A673 (cell line): ENCODE results near the gene MEGF8. TPM values are rescaled to one million over a fixed set of nuclear protein-coding genes. Genes with fewer than 3 reads are reported as not detected.

ENCODE experiments used
- BruUV-seq: library from RNA; stranded (reverse); fragments of 400-500 nt; replicated peaks from 2 replicates; lab custom pipeline; 2021; lab: Mats Ljungman, UMichigan
- CTCF ChIA-PET: fragments of 300-600 bp; sonication (Branson Sonifier 250); formaldehyde crosslinking; loops from one replicate; lab custom pipeline; 2022; ENCODE audit warnings: antibody characterized with exemption; lab: Charles Lee
- POLR2A ChIA-PET: fragments of 300-600 bp; sonication (Branson Sonifier 250); formaldehyde crosslinking; loops from one replicate; lab custom pipeline; 2022; ENCODE audit warnings: antibody characterized with exemption; ENCODE audit not compliant: low non-redundant PET; lab: Charles Lee
- DNase-seq: peaks from one replicate; pipeline ENCODE4 v3.0.0-alpha.2; 2015; ENCODE audit warnings: low spot score
- H3K27ac ChIP-seq: fragments of 200-600 bp; sonication (generic); 2 replicates; pipeline ENCODE4 v1.5.1; 2016; ENCODE audit warnings: mixed run types, low read depth, mild to moderate bottlenecking, mixed read lengths, antibody characterized with exemption, low read length; ENCODE audit not compliant: poor library complexity, severe bottlenecking
- H3K27me3 ChIP-seq: fragments of 200-600 bp; sonication (generic); replicated peaks from 2 replicates; pipeline ENCODE4 v1.6.1; 2017; ENCODE audit warnings: mixed run types, low read depth, mild to moderate bottlenecking, mixed read lengths, antibody characterized with exemption, low read length; ENCODE audit not compliant: insufficient read depth, poor library complexity
- H3K36me3 ChIP-seq: fragments of 200-600 bp; sonication (generic); 2 replicates; pipeline ENCODE4 v1.6.1; 2016; ENCODE audit warnings: mixed run types, mild to moderate bottlenecking, mixed read lengths, antibody characterized with exemption, low read length; ENCODE audit not compliant: insufficient read depth, poor library complexity, severe bottlenecking
- H3K4me1 ChIP-seq: fragments of 200-600 bp; sonication (generic); 2 replicates; pipeline ENCODE4 v1.6.1; 2017; ENCODE audit warnings: mixed run types, mild to moderate bottlenecking, mixed read lengths, antibody characterized with exemption, low read length; ENCODE audit not compliant: insufficient read depth, poor library complexity, severe bottlenecking
- H3K4me3 ChIP-seq: fragments of 200-600 bp; sonication (generic); 2 replicates; pipeline ENCODE4 v1.5.1; 2016; ENCODE audit warnings: low read depth, mixed run types, mild to moderate bottlenecking, mixed read lengths, low read length; ENCODE audit not compliant: poor library complexity, severe bottlenecking
- H3K9me3 ChIP-seq: fragments of 200-600 bp; sonication (generic); 2 replicates; pipeline ENCODE4 v1.6.1; 2016; ENCODE audit warnings: mixed run types, low read depth, mild to moderate bottlenecking, mixed read lengths, antibody characterized with exemption, low read length; ENCODE audit not compliant: poor library complexity, severe bottlenecking
- EZH2 ChIP-seq: fragments of 200-600 bp; sonication (generic); IDR thresholded peaks from 2 replicates; pipeline ENCODE4 v1.6.1; 2017; ENCODE audit warnings: borderline replicate concordance, low read depth, mild to moderate bottlenecking, mixed read lengths, antibody characterized with exemption, low read length; ENCODE audit not compliant: poor library complexity, severe bottlenecking
- intact Hi-C: fragments of 100-400 bp; cut with micrococcal nuclease; formaldehyde crosslinking; loops from one replicate; pipeline ENCODE4 v1.10.0; 2022; ENCODE audit not compliant: unreplicated experiment
- total RNA-seq: library from RNA; stranded (reverse); gene quantifications from 2 replicates; pipeline ENCODE4 v1.2.3, GENCODE V29; 2021
- TF ChIP-seq, protein P1 (sequence below): fragments of 300-800, 200-600 bp; sonication (generic); conservative IDR thresholded peaks from 2 replicates; pipeline ENCODE4 v1.5.1; 2017; ENCODE audit warnings: low read depth, mild to moderate bottlenecking, antibody characterized with exemption, low read length, moderate library complexity, mixed read lengths

MEGF8 gene
- total RNA-seq, 1 experiment from 2014 or later, result 28.5 TPM

GRCh38 chr19:42396381-42397262 lies 71.2 kb downstream of the MEGF8 start:
- intact Hi-C loops, result no loop called here
- ChIA-PET CTCF (interaction anchor here (0.6 to 1.0 kb wide), 2 partner anchors 13 to 42 kb away, joined by 3 to 6 read pairs; no protein-coding TSS in a partner anchor), POLR2A (no interaction called here)

DNA sequence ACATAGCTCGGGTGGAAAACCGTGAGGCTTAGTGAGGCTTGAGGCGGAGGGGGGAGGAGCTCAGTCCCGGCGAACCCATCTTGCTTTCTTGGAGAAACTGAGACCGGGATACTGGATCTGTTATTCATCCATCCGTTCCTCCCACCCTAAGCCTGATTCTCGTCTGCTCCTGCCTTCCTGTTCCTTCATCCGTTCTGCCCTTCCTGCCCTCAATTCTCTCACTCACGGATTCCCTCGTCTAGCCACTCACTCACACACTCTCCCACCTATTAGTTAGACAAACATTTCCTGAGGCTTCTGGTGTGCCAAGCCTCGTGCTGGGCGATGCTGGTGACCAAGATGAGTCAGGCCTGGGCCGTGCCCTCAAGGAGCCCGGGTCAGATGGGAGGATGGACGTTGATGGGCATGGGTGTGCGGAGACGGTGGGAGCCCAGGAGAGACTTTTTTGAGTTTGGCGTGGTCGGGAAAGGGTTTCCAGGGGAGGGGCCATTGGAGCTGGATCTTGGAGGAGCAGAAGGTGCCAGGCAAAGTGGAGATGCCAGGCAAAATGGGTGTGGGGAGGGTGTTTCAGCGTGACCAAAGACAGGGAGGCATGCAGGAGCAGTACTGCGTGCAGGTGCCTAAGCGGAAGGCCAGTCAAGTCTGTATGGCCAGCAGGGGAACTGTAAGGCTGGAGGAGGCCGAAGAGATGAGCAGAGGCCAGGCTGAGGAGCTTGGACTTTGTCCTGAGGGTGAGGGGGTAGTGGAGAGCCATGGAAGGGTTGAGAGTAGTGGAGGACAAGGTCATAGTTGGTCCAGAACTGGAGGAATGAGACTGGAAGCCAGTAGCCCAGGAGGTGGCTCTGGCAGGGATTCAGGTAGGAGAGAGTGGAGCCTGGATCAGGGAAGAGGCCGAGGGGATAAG lies 72.1 kb downstream of the MEGF8 start:
- H3K4me3 ChIP-seq, result peak overlapping the region; percentile 56
- H3K9me3 ChIP-seq, result no peaks in the 10 kb centered on the region
- CTCF ChIA-PET, result interaction anchor here (0.6 to 1.0 kb wide), 2 partner anchors 14 to 41 kb away, joined by 3 to 6 read pairs; no protein-coding TSS in a partner anchor
- no peak for TF ChIP-seq EZH2
- TF ChIP-seq, protein P1, sequence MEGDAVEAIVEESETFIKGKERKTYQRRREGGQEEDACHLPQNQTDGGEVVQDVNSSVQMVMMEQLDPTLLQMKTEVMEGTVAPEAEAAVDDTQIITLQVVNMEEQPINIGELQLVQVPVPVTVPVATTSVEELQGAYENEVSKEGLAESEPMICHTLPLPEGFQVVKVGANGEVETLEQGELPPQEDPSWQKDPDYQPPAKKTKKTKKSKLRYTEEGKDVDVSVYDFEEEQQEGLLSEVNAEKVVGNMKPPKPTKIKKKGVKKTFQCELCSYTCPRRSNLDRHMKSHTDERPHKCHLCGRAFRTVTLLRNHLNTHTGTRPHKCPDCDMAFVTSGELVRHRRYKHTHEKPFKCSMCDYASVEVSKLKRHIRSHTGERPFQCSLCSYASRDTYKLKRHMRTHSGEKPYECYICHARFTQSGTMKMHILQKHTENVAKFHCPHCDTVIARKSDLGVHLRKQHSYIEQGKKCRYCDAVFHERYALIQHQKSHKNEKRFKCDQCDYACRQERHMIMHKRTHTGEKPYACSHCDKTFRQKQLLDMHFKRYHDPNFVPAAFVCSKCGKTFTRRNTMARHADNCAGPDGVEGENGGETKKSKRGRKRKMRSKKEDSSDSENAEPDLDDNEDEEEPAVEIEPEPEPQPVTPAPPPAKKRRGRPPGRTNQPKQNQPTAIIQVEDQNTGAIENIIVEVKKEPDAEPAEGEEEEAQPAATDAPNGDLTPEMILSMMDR, result no peak
- peaks cover 10% of the 10 kb centered on the region for H3K4me1 ChIP-seq
- H3K27ac ChIP-seq, result peak overlapping the region; percentile 81
- H3K27me3 ChIP-seq, result no peaks in the 10 kb centered on the region
- DNase-seq, result no peak
- POLR2A ChIA-PET, result no interaction called here
- BruUV-seq, result TSS peak; percentile 70
- intact Hi-C loops, result no loop called here
- no peaks in the 10 kb centered on the region for H3K36me3 ChIP-seq

More at GRCh38 chr19:42396381-42397262, 71.2 kb downstream of the MEGF8 start:
- Histone ChIP-seq H3K9me3 (no peaks in the 10 kb centered on the region), H3K27me3 (peaks cover 5% of the 10 kb centered on the region), H3K4me3 (peak overlapping the region; percentile 56), H3K27ac (peak overlapping the region; percentile 81), H3K4me1 (peaks cover 10% of the 10 kb centered on the region), H3K36me3 (no peaks in the 10 kb centered on the region)
- TF ChIP-seq, protein P1, result no peak
- TF ChIP-seq EZH2, result no peak
- peak; percentile 99 for DNase-seq
- TSS peak; percentile 98 for BruUV-seq

DNA sequence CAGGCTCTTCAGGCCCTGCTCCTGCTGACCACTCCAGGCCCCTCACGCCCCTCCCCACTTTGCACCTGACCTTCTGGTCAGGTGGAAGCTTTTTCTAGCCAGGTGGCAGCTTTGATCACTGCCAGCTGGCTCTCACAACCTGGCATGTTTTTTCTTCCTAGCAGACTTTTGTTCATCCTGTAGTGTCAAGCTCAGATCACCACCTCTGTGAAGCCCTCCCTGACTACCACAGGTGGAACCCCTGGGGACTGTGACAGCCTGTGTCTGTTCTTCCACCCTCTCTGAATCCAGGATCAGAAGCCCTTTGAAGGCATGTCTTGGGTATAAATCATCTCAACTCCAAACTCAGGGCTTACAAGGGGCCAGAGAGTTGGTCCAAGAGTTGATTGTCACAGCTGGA lies 75.0 kb downstream of the MEGF8 start:
- no peak overlapping the region for H3K27ac ChIP-seq
- intact Hi-C loops, result loop anchor here (5.0 kb wide), 1 partner anchor 293 kb away; no protein-coding TSS in a partner anchor
- H3K4me1 ChIP-seq, result peaks cover 10% of the 10 kb centered on the region
- TF ChIP-seq, protein P1, result no peak
- TF ChIP-seq EZH2, result no peak
- no peaks in the 10 kb centered on the region for H3K27me3 ChIP-seq
- H3K4me3 ChIP-seq, result no peak overlapping the region
- H3K9me3 ChIP-seq, result no peaks in the 10 kb centered on the region
- ChIA-PET CTCF (interaction anchor here (0.5 to 1.5 kb wide), 3 partner anchors 21 to 268 kb away, joined by 3 read pairs; no protein-coding TSS in a partner anchor), POLR2A (no interaction called here)
- H3K36me3 ChIP-seq, result no peaks in the 10 kb centered on the region
- DNase-seq, result no peak
- BruUV-seq, result no TSS peak
